ENCODE data around the gene DDX41.

DDX41 gene

GRCh38 chr5:177472460-177473442 lies 44.0 kb downstream of the DDX41 start:
- Mint-ChIP-seq H3K36me3 (no peaks in the 10 kb centered on the region), H3K27me3 (peaks cover 8% of the 10 kb centered on the region), H3K9me3 (no peaks in the 10 kb centered on the region), H3K27ac (no peak overlapping the region), H3K4me1 (peaks cover 15% of the 10 kb centered on the region), H3K4me3 (peak overlapping the region; percentile 71)
- ATAC-seq (ENCODE audit: low read depth), result peak; percentile 63
- DNase-seq (ENCODE audit: low spot score in 2 of 2), result no peak

DNA sequence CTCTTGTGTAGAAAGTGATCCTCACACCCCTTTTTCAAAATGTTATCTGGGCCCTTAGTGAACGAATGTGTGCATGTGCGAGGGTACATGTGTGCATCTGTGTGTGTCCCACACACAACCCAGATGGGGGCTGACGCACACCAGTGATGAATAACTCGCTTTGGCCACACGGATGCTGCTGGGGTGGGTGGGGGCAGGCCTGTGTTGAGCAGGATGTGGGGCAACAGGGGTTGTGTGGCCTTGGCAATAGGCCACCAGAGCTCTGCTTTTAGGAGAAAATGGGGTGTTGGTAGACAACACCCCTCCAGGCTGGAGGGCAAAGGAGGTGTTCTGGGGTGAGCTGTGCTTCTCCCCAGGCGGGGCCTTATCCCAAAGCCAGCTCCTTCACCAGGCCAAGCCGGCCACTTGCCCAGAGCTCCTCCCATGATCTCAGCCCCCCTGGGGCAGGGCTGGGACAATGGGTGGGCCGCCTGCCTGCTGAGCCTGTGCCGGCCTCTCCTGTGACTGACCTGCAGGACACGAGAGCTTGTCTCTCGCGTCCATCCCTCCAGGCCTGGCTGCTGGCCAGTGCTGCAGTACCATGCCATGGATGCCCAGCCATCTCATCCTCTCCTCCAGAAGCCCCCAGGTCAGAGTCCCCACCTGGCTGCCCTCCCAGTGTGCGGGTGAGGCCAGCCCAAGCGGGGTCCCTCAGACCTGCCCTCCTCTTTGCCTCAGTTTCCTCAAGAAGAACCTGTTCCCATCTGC lies 45.0 kb downstream of the DDX41 start:
- ATAC-seq (ENCODE audit: low read depth) (no peak), DNase-seq (ENCODE audit: low spot score in 2 of 2) (no peak)
- Mint-ChIP-seq H3K27ac (no peak overlapping the region), H3K4me3 (peak overlapping the region; percentile 27), H3K27me3 (peaks cover 8% of the 10 kb centered on the region), H3K4me1 (peaks cover 15% of the 10 kb centered on the region), H3K36me3 (no peaks in the 10 kb centered on the region), H3K9me3 (no peaks in the 10 kb centered on the region)

DNA sequence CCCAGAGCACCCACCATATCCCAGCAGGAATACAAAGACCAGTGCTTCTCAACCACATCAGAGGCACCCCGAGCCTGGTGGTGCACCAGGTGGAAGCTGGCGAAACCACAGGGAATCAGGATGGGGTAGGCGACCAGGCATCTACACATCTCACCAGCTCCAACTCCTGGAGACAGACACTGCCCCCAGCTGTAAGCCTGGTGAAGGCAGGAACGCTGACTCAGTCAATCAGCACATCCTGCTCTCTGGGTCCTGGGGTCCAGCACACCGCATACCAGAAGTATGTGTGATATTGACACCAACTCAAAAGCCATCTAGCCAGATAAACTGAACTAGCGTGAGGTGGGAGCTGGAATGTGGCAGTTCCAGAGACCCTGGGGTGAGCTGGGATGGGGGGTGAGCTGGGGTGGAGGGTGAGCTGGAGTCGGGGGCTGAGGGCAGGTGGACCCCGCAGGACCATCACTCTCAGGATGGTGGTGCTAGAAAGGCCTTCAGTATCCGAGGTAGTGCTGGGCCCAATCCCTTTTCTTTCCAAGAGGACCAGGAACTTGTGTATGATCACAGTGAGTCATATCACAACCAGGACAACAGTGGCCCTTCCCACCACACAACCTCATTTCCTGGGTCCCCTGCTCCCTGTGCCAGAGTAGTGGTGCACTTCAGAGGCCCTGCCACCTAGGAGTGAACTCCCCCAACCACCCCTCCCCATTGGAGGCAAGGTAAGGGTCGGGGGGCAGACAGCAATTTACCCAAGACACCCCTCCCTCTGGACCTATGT lies 45.8 kb downstream of the DDX41 start:
- Mint-ChIP-seq H3K4me1 (peaks cover 12% of the 10 kb centered on the region), H3K36me3 (no peaks in the 10 kb centered on the region), H3K27ac (no peak overlapping the region), H3K27me3 (peaks cover 8% of the 10 kb centered on the region), H3K9me3 (no peaks in the 10 kb centered on the region), H3K4me3 (no peak overlapping the region)
- DNase-seq (ENCODE audit: low spot score in 2 of 2), result no peak
- ATAC-seq (ENCODE audit: low read depth), result no peak

GRCh38 chr5:177469750-177470525 lies 46.8 kb downstream of the DDX41 start:
- Mint-ChIP-seq H3K9me3 (no peaks in the 10 kb centered on the region), H3K27ac (no peak overlapping the region), H3K36me3 (no peaks in the 10 kb centered on the region), H3K27me3 (peaks cover 8% of the 10 kb centered on the region), H3K4me3 (no peak overlapping the region), H3K4me1 (peaks cover 6% of the 10 kb centered on the region)
- ATAC-seq (ENCODE audit: low read depth) (no peak), DNase-seq (ENCODE audit: low spot score in 2 of 2) (no peak)

DNA sequence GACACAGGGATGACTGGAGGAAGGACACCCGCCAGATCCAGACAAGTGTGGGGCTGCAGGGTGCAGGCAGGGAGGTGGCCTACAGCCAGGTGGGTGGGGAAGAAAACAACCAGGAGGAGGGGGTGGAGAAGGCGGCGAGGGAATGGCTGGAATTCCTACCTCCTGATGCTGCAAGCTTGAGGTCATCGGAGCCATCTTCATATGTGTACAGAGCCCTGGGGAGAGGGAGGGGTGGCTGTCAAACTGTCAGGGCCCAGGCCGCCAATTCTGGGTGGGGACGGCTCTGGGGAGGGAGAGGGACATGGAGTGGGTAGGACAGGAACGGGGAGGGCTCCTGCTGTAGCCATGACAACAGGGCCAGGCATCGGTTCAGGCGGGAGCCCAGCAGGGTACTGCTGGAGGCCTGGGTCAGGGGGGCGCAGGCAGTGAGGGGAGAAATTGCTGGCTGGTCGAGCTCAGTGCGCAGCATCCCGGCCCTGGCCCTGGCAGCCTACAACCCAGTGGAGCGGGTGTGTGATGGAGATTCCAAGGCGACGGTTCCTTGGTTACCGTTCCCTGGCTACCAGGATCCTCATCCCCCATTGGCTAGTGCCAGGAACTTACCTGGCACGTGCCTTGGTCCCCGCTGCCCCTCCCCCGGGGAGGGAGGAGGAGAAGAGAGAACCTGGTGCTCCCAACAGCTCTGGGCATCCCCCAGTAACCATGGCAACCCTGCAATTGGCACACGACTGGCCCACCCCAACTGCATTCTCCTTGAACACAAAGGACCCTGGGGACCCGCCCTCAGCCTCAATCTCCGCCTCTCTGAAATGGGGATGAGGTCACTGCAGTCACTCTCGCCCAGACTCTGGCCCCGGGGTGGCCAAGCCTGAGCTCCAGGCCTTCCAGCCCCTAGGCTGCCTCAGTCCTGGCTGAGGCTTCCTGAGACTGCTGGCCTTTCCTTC lies 47.8 kb downstream of the DDX41 start:
- Mint-ChIP-seq H3K9me3 (no peaks in the 10 kb centered on the region), H3K36me3 (no peaks in the 10 kb centered on the region), H3K27ac (no peak overlapping the region), H3K4me1 (peaks cover 2% of the 10 kb centered on the region), H3K27me3 (peaks cover 5% of the 10 kb centered on the region), H3K4me3 (no peak overlapping the region)
- no peak for ATAC-seq (ENCODE audit: low read depth)
- DNase-seq (ENCODE audit: low spot score in 2 of 2), result no peak

GRCh38 chr5:177468329-177468684 lies 48.5 kb downstream of the DDX41 start:
- H3K27ac Mint-ChIP-seq, result no peak overlapping the region
- no peaks in the 10 kb centered on the region for H3K36me3 Mint-ChIP-seq
- DNase-seq (ENCODE audit: low spot score in 2 of 2) (no peak), ATAC-seq (ENCODE audit: low read depth) (no peak)
- no peaks in the 10 kb centered on the region for H3K4me1 Mint-ChIP-seq
- no peak overlapping the region for H3K4me3 Mint-ChIP-seq
- H3K27me3 Mint-ChIP-seq, result peaks cover 3% of the 10 kb centered on the region
- H3K9me3 Mint-ChIP-seq, result no peaks in the 10 kb centered on the region

GRCh38 chr5:177467436-177467835 lies 49.3 kb downstream of the DDX41 start:
- Mint-ChIP-seq H3K27ac (no peak overlapping the region), H3K4me3 (no peak overlapping the region), H3K9me3 (no peaks in the 10 kb centered on the region), H3K27me3 (peaks cover 3% of the 10 kb centered on the region), H3K36me3 (no peaks in the 10 kb centered on the region), H3K4me1 (no peaks in the 10 kb centered on the region)
- no peak for DNase-seq (ENCODE audit: low spot score in 2 of 2)
- no peak for ATAC-seq (ENCODE audit: low read depth)

DNA sequence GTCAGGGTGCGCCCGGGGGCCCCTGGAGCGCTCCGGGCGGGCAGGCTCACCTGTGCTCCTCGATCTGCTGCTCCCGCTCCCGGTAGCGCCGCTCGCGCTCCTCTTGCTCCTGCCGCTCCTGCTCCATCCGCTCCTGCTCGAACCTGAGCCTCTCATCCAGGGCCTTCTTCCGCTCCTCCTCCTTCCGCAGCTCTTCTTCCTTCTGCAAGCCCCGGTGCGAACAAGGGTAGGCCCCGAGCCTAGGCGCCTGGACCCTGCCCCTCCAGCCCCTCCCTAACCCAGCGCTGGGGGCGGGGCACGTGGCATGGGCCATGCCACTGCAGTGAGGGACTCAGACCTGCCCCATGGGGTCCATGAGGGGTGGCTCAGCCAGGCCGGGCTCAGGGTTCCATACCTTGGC lies 49.9 kb downstream of the DDX41 start:
- no peak overlapping the region for H3K4me3 Mint-ChIP-seq
- ATAC-seq (ENCODE audit: low read depth) (no peak), DNase-seq (ENCODE audit: low spot score in 2 of 2) (no peak)
- peaks cover 3% of the 10 kb centered on the region for H3K27me3 Mint-ChIP-seq
- H3K4me1 Mint-ChIP-seq, result no peaks in the 10 kb centered on the region
- no peaks in the 10 kb centered on the region for H3K36me3 Mint-ChIP-seq
- H3K27ac Mint-ChIP-seq, result no peak overlapping the region
- H3K9me3 Mint-ChIP-seq, result no peaks in the 10 kb centered on the region

- Mint-ChIP-seq H3K4me1 (no peaks in the 10 kb centered on the region), H3K4me3 (no peak overlapping the region), H3K27me3 (no peaks in the 10 kb centered on the region), H3K27ac (no peak overlapping the region), H3K36me3 (no peaks in the 10 kb centered on the region), H3K9me3 (no peaks in the 10 kb centered on the region)
- ATAC-seq (ENCODE audit: low read depth), result no peak
- no peak for DNase-seq (ENCODE audit: low spot score in 2 of 2)
Observed at GRCh38 chr5:177465044-177465443, 51.7 kb downstream of the DDX41 start.

GRCh38 chr5:177462021-177462670 lies 54.6 kb downstream of the DDX41 start:
- Mint-ChIP-seq H3K27ac (no peak overlapping the region), H3K27me3 (no peaks in the 10 kb centered on the region), H3K4me1 (no peaks in the 10 kb centered on the region), H3K4me3 (no peak overlapping the region), H3K9me3 (no peaks in the 10 kb centered on the region), H3K36me3 (no peaks in the 10 kb centered on the region)
- no peak for ATAC-seq (ENCODE audit: low read depth)
- no peak for DNase-seq (ENCODE audit: low spot score in 2 of 2)

All from memory B cell (primary cell).